ENCODE results near the gene KRT7.
A peak's percentile ranks its signal among the peaks of the same experiment; 100 is the strongest.

The KRT7 gene

GRCh38 chr12:52208424-52209165 is 24.4 kb upstream of the KRT7 start:
- H3K9me3 ChIP-seq (replicated peaks in 1 of 11), result no peaks in the 10 kb centered on the region
- H3K4me1 ChIP-seq, result peaks cover 27 to 70% (median 48%) of the 10 kb centered on the region in 10 experiments
- no peak overlapping the region for H3K4me3 ChIP-seq
- H3K9ac ChIP-seq, result no peak overlapping the region
- peak overlapping the region in 9 of 11 experiments; percentile 29 to 72 (median 60); a peak in 14 of 22 replicates for H3K4me2 ChIP-seq
- H3K27ac ChIP-seq, result no peak overlapping the region
- H3K36me3 ChIP-seq, result no peaks in the 10 kb centered on the region
- TF ChIP-seq Cebpa-rat (IDR thresholded peaks at IDR 0.05), result no peak
- no peaks in the 10 kb centered on the region for H3K27me3 ChIP-seq
- H4K20me1 ChIP-seq, result no peaks in the 10 kb centered on the region

DNA sequence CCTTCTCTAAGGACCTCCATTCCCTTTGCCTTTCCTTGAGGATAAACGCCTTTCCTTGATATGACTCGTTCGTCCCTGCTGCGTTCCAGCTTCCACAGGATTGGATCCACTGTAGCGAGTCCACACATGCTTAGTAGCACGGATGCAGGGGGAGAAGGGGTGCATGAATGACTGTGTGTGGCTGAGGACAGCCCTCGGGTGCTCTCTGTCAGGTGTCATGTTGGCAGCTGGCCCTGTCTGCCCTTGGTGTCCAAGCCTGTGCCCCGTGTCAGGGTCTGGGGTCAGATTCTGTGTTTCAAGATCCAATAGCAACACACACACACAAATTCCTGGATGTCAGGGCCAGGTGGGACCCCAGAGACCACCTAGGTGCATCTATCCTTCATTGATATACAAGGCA is 23.7 kb upstream of the KRT7 start:
- Histone ChIP-seq H3K4me3 (no peak overlapping the region), H3K9me3 (replicated peaks in 1 of 11) (no peaks in the 10 kb centered on the region), H3K4me2 (peak overlapping the region in 1 of 11 experiments; percentile 18; a peak in 2 of 22 replicates), H4K20me1 (no peaks in the 10 kb centered on the region), H3K36me3 (no peaks in the 10 kb centered on the region), H3K9ac (no peak overlapping the region), H3K4me1 (peaks cover 23 to 63% (median 41%) of the 10 kb centered on the region in 10 experiments), H3K27ac (no peak overlapping the region), H3K27me3 (no peaks in the 10 kb centered on the region)
- TF ChIP-seq Cebpa-rat (IDR thresholded peaks at IDR 0.05), result no peak

GRCh38 chr12:52210186-52210924 is 22.7 kb upstream of the KRT7 start:
- 0 out of 22 replicates have a peak overlapping the region, but pooled peaks of 1 of the 11 experiments have one; percentile 7 for H3K27ac ChIP-seq
- H3K4me1 ChIP-seq, result peaks cover 23 to 54% (median 35%) of the 10 kb centered on the region in 10 experiments

GRCh38 chr12:52210925-52211650 is 22.0 kb upstream of the KRT7 start:
- Histone ChIP-seq H4K20me1 (no peaks in the 10 kb centered on the region), H3K4me1 (peaks cover 23 to 53% (median 33%) of the 10 kb centered on the region in 10 experiments), H3K4me3 (no peak overlapping the region), H3K27me3 (no peaks in the 10 kb centered on the region), H3K27ac (0 out of 22 replicates have a peak overlapping the region, but pooled peaks of 2 of the 11 experiments have one; percentile 7), H3K36me3 (no peaks in the 10 kb centered on the region), H3K4me2 (peak overlapping the region; percentile 16 to 54 (median 46); a peak in 20 of 22 replicates), H3K9ac (0 out of 22 replicates have a peak overlapping the region, but pooled peaks of 1 of the 11 experiments have one; percentile 14), H3K9me3 (replicated peaks in 1 of 11) (no peaks in the 10 kb centered on the region)
- no peak for TF ChIP-seq Cebpa-rat (IDR thresholded peaks at IDR 0.05)

More at GRCh38 chr12:52210186-52210924, 22.7 kb upstream of the KRT7 start:
- Histone ChIP-seq H3K4me3 (no peak overlapping the region), H3K27me3 (no peaks in the 10 kb centered on the region), H4K20me1 (no peaks in the 10 kb centered on the region), H3K9ac (no peak overlapping the region), H3K9me3 (replicated peaks in 1 of 11) (no peaks in the 10 kb centered on the region), H3K36me3 (no peaks in the 10 kb centered on the region), H3K4me2 (peak overlapping the region; percentile 16 to 54 (median 46); a peak in 20 of 22 replicates)
- TF ChIP-seq Cebpa-rat (IDR thresholded peaks at IDR 0.05), result no peak

GRCh38 chr12:52211716-52212585 is 21.1 kb upstream of the KRT7 start:
- Histone ChIP-seq H3K27me3 (no peaks in the 10 kb centered on the region), H3K4me2 (peak overlapping the region in 4 of 11 experiments; percentile 16 to 54 (median 44); a peak in 4 of 22 replicates), H3K27ac (no peak overlapping the region), H4K20me1 (no peaks in the 10 kb centered on the region), H3K9ac (no peak overlapping the region), H3K4me1 (peaks cover 23 to 51% (median 34%) of the 10 kb centered on the region in 10 experiments), H3K4me3 (no peak overlapping the region), H3K9me3 (replicated peaks in 1 of 11) (no peaks in the 10 kb centered on the region), H3K36me3 (no peaks in the 10 kb centered on the region)
- no peak for TF ChIP-seq Cebpa-rat (IDR thresholded peaks at IDR 0.05)

DNA sequence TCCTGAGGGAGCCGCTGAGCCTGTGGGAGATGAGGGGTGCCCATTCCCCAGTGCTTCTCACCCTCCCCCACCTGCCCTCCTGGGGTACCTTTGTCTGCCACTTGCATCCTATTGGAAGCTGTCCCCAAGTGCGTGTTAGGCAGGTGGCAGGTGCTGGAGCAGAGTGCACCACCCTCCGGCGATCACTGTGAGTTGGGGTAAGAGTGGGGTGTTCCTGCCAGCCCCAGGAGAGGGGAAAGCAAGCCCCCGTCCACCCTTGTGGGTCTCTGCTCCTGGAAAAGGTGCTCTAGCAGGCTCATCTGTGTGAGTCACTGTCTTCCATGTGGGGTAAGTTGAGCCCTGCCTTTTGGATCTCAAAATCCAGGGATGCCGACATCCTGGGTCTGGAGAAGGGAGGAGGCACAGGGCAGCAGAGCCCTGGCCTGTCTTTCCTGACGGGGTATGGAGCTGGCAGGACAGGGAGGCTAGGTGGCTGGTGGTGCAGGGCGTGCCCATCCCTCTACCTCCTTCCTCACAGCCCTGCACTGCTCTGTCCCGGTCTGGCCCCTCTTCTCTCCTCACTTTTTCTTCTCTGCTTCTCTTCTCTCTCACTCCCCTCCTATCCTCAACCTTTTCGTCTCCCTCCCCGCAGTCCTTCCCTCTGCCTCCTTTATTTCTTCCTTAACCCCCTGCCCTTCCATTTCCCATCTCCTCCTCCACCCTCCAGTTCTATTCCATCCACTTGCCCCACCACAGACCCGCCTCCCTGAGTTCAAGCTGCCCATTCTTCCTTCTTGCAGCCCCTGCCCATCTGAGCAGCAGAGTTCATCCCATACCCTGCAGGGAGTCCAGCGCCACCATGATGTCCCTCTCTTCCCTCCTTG is 20.1 kb upstream of the KRT7 start:
- H3K4me1 ChIP-seq, result peaks cover 15 to 45% (median 29%) of the 10 kb centered on the region in 10 experiments

GRCh38 chr12:52213564-52214420 is 19.3 kb upstream of the KRT7 start:
- no peak overlapping the region for H3K4me2 ChIP-seq
- no peak overlapping the region for H3K4me3 ChIP-seq
- H3K9me3 ChIP-seq (replicated peaks in 1 of 11), result no peaks in the 10 kb centered on the region
- H3K27me3 ChIP-seq, result no peaks in the 10 kb centered on the region
- no peak for TF ChIP-seq Cebpa-rat (IDR thresholded peaks at IDR 0.05)
- peaks cover 10 to 39% (median 24%) of the 10 kb centered on the region in 10 experiments for H3K4me1 ChIP-seq
- no peaks in the 10 kb centered on the region for H4K20me1 ChIP-seq
- no peak overlapping the region for H3K9ac ChIP-seq
- no peaks in the 10 kb centered on the region for H3K36me3 ChIP-seq
- H3K27ac ChIP-seq, result no peak overlapping the region

More for the DNA sequence above, 20.1 kb upstream of the KRT7 start:
- no peaks in the 10 kb centered on the region for H4K20me1 ChIP-seq
- no peaks in the 10 kb centered on the region for H3K27me3 ChIP-seq
- H3K9me3 ChIP-seq (replicated peaks in 1 of 11), result no peaks in the 10 kb centered on the region
- H3K9ac ChIP-seq, result no peak overlapping the region
- no peak overlapping the region for H3K4me3 ChIP-seq
- no peaks in the 10 kb centered on the region for H3K36me3 ChIP-seq
- no peak overlapping the region for H3K4me2 ChIP-seq
- H3K27ac ChIP-seq, result no peak overlapping the region
- no peak for TF ChIP-seq Cebpa-rat (IDR thresholded peaks at IDR 0.05)
